K562 (cell line): Measurements from ENCODE around the gene RNU5D-1. TPM values are rescaled to one million over a fixed set of nuclear protein-coding genes. Genes with fewer than 3 reads are reported as not detected.

Source experiments
- ASH1L ChIP-seq: fragments of 450-650 bp; IDR thresholded peaks from 2 replicates; pipeline ENCODE4 v1.6.1; 2018; ENCODE audit warnings: borderline replicate concordance, mild to moderate bottlenecking, low read depth; ENCODE audit not compliant: partially characterized antibody
- CREM ChIP-seq: IDR thresholded peaks from 2 replicates; pipeline ENCODE4 v1.6.1; 2014; ENCODE audit warnings: antibody characterized with exemption, low read depth
- CTCF ChIP-seq, 3 experiments: IDR thresholded peaks in 2 of 3; conservative IDR thresholded peaks in 1 of 3; 2 replicates each; pipeline ENCODE4 v1.5.1; 2011 to 2012; ENCODE audit warnings: low read length in 3 of 3, mild to moderate bottlenecking in 3 of 3, control low read depth in 2 of 3, improper control_type of control experiment in 1 of 3, inconsistent platforms in 1 of 3, low read depth in 1 of 3, mixed read lengths in 1 of 3, moderate library complexity in 1 of 3; ENCODE audit not compliant: insufficient read depth in 2 of 3
- ERF ChIP-seq: fragments of 450-650 bp; formaldehyde crosslinking; IDR thresholded peaks from 2 replicates; pipeline ENCODE4 v1.4.0; 2020; ENCODE audit warnings: mild to moderate bottlenecking, mixed read lengths
- NFXL1 ChIP-seq: fragments of 450-650 bp; formaldehyde crosslinking; IDR thresholded peaks from 2 replicates; pipeline ENCODE4 v1.4.0; 2021; ENCODE audit warnings: mild to moderate bottlenecking
- PRMT5 ChIP-seq: sonication (generic); formaldehyde crosslinking; IDR thresholded peaks from 2 replicates; pipeline ENCODE4 v1.5.0; 2020; ENCODE audit warnings: missing genetic modification reagents
- RB1 ChIP-seq: fragments of 450-650 bp; IDR thresholded peaks from 2 replicates; pipeline ENCODE4 v1.6.1; 2017; ENCODE audit warnings: low read depth, mild to moderate bottlenecking
- REST ChIP-seq, 2 experiments: fragments of 450-650 bp; formaldehyde crosslinking in 1 of 2; IDR thresholded peaks; 2 replicates each; pipeline versions ENCODE4 v1.4.0 to v1.6.1; 2014 to 2020; ENCODE audit warnings: mild to moderate bottlenecking in 2 of 2, borderline replicate concordance in 1 of 2, low read depth in 1 of 2
- SPI1 ChIP-seq: IDR thresholded peaks from 2 replicates; pipeline ENCODE4 v1.6.1; 2011; ENCODE audit warnings: low read depth, low read length, control low read depth, borderline replicate concordance
- WHSC1 ChIP-seq: IDR thresholded peaks from one replicate; pipeline ENCODE4 v1.6.1; 2012; ENCODE audit warnings: low read length, control low read depth, inconsistent platforms
- XRCC5 ChIP-seq: fragments of 200-400 bp; formaldehyde crosslinking; IDR thresholded peaks from 2 replicates; pipeline ENCODE4 v1.6.1; 2017; ENCODE audit warnings: low read depth, mild to moderate bottlenecking, low read length
- ZBTB49 ChIP-seq: sonication (generic); formaldehyde crosslinking; IDR thresholded peaks from 2 replicates; pipeline ENCODE4 v1.8.0; 2022; ENCODE audit warnings: missing genetic modification reagents, mild to moderate bottlenecking, borderline replicate concordance
- ZNF740 ChIP-seq, 3 experiments: fragments of 200-800 bp in 1 of 3; sonication (Bioruptor generic) in 1 of 3; sonication (generic) in 1 of 3; formaldehyde crosslinking in 1 of 3; IDR thresholded peaks; 2 replicates each; pipeline versions ENCODE4 v1.6.1 to v1.8.0; 2016 to 2022; ENCODE audit warnings: mild to moderate bottlenecking in 2 of 3, missing compliant biosample characterization in 2 of 3, missing genetic modification characterization in 2 of 3, missing genetic modification reagents in 1 of 3
- polyA plus RNA-seq, 8 experiments: library from polyadenylated mRNA; depleted of rRNA in 4 of 8; stranded (reverse) in 5 of 8; unstranded in 3 of 8; fragments of >200 nt; fragmentation: Nextera tagmentation in 2 of 8; fragmentation: Illumina TruSeq in 1 of 8; extraction: Ambion mirVana in 2 of 8; extraction: Trizol in 1 of 8; gene quantifications; 2 replicates each; pipeline versions ENCODE4 v1.2.1 to v1.2.3, GENCODE V29; 2011 to 2014; ENCODE audit warnings: inconsistent platforms in 1 of 8, missing spikeins in 1 of 8
- total RNA-seq, 7 experiments: library from RNA; depleted of rRNA in 6 of 7; stranded (reverse); fragments of >200 nt in 6 of 7; fragmentation: Illumina TruSeq in 2 of 7; extraction: Trizol in 2 of 7; gene quantifications; 2 replicates each; pipeline versions ENCODE4 v1.2.1 to v1.2.3, GENCODE V29; 2011 to 2021; ENCODE audit warnings: low replicate concordance in 1 of 7

The RNU5D-1 gene
- total and polyA plus RNA-seq, 9 of the 15 experiments (the other 6 are each of a cell fraction or from before 2014, with no cell fraction given), result under 0.01 TPM; not detected in 8

- peak; percentile 37; the same call in 1 of the 2 replicates for TF ChIP-seq REST (IDR thresholded peaks at IDR 0.05; ENCODE audit: borderline replicate concordance)
- TF ChIP-seq REST (CRISPR knock-in tag; IDR thresholded peaks at IDR 0.05; ENCODE audit: low read depth), result no peak
- TF ChIP-seq RB1, result peak; percentile 57; the same call in 1 of the 2 replicates
- no peak for TF ChIP-seq NFXL1 (CRISPR knock-in tag)
- TF ChIP-seq ERF, result 0 out of 2 replicates have a peak, but pooled peaks have one; percentile 38
- peak; percentile 60 for TF ChIP-seq SPI1
- peak; percentile 71 for TF ChIP-seq XRCC5
- 0 out of 2 replicates have a peak, but pooled peaks have one; percentile 44 for TF ChIP-seq CREM
- 0 out of 2 replicates have a peak, but pooled peaks have one; percentile 29 for TF ChIP-seq ZNF740 (CRISPR knock-in tag; IDR thresholded peaks at IDR 0.05)
- no peak for TF ChIP-seq ZNF740 (tag; IDR thresholded peaks at IDR 0.05)
- TF ChIP-seq CTCF (IDR thresholded peaks at IDR 0.05 in 2 of 3, conservative IDR thresholded peaks at IDR 0.05 in 1 of 3; ENCODE audit: insufficient read depth in 2 of 3, low read depth in 1 of 3, low read length in 3 of 3), result peak; percentile 87 to 98 (median 94)
- no peak for TF ChIP-seq PRMT5 (CRISPR knock-in tag)
- no peak for TF ChIP-seq WHSC1
- no peak for TF ChIP-seq ZBTB49 (CRISPR knock-in tag)
- TF ChIP-seq ASH1L, result no peak
Measured at GRCh38 chr1:44714944-44715571, 15.9 kb downstream of the RNU5D-1 start (continued).
